Astrocyte of the cerebellum (primary cell): Measurements from ENCODE around the gene AZIN2.

Source experiments
- DNase-seq: peaks from one replicate; pipeline ENCODE4 v3.0.0-alpha.2; 2011; ENCODE audit warnings: low read depth
- H3K4me3 ChIP-seq: 2 replicates; pipeline ENCODE4 v1.5.1; 2011; ENCODE audit warnings: mild to moderate bottlenecking, low read depth, low read length, moderate library complexity
- in situ Hi-C: cut with HindIII; loops from 2 replicates; pipeline ENCODE4 v1.10.0; 2017; ENCODE audit warnings: low sequenced_read_pairs
- TF ChIP-seq, protein P1 (sequence below): IDR thresholded peaks from 2 replicates; pipeline ENCODE4 v1.5.1; 2012; ENCODE audit warnings: low read length, low read depth, moderate library complexity, mild to moderate bottlenecking; ENCODE audit errors: missing control alignments

AZIN2 gene

DNA sequence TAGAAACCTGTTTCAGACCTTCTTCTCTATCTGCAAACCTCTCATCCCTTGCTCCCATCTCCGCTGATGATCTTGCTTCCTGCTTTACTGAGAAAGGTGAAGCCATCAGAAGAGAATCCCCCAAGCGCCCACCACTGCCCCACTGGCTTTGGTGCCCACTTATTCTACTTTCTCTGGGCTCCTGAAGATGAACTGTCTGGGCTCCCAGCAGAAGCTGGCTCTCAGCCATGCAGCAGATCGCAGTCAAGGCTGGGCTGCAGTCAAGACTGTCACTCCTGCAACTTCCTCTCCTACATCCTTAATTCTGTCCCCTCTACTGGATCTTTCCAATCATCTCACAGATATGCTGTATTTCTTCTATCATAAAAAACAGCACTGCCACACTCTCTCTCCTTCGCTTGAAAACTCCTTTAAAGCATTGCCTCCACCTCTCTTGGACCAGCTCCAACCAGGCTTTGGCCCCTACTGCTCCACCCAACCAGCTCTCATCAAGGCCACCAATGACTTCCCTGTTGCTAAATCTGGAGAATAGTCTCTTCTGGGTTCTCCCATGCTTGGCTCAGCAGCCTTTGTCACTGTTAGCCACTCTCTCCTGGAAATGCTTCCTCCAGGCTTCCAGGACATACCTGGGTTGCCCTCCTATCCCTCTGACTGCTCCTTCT, 75.1 kb downstream of the AZIN2 start:
- TF ChIP-seq, protein P1, sequence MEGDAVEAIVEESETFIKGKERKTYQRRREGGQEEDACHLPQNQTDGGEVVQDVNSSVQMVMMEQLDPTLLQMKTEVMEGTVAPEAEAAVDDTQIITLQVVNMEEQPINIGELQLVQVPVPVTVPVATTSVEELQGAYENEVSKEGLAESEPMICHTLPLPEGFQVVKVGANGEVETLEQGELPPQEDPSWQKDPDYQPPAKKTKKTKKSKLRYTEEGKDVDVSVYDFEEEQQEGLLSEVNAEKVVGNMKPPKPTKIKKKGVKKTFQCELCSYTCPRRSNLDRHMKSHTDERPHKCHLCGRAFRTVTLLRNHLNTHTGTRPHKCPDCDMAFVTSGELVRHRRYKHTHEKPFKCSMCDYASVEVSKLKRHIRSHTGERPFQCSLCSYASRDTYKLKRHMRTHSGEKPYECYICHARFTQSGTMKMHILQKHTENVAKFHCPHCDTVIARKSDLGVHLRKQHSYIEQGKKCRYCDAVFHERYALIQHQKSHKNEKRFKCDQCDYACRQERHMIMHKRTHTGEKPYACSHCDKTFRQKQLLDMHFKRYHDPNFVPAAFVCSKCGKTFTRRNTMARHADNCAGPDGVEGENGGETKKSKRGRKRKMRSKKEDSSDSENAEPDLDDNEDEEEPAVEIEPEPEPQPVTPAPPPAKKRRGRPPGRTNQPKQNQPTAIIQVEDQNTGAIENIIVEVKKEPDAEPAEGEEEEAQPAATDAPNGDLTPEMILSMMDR: no peak
- H3K4me3 ChIP-seq: no peak overlapping the region
- in situ Hi-C loops: no loop called here
- no peak for DNase-seq

DNA sequence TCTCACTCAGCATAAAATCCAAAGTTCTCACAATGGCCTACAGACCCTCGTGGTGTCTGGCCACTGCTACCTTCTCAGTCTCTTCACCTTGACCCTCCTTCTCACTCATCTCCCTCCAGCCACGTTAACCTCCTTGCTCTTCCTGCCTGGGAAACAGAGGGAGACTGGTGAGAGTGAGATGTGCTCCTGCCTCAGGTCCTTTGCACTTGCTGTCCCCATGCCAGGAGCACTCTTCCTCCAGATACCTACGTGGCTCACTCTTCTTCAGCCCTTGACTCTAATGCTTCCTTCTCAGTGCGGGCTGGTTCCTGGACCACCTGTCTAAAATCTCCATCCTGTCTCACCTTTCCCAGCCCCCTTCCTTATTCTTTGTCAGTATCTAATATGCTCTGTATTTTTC, 76.2 kb downstream of the AZIN2 start:
- no peak overlapping the region for H3K4me3 ChIP-seq
- TF ChIP-seq, protein P1: no peak
- in situ Hi-C loops: no loop called here
- DNase-seq: no peak

DNA sequence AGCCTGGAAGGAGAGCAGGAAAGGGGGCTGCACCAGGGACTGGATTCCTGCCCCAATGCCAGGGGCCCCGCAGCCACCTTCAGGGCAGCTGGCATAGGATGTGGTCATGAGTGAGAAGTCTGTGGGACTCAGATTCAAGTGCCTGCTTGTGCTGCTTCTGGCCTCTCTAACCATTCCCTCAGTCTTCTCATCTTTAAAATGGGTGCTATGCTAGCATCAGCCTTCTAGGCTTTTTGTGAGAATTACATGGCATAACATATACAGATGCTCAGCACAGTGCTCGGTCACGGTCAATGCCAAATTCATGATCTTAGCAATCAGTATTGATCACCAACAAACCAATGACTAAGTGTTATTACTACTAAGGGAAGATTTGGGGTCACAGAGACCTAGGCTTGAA, 77.4 kb downstream of the AZIN2 start:
- DNase-seq: no peak
- TF ChIP-seq, protein P1: no peak
- H3K4me3 ChIP-seq: no peak overlapping the region
- in situ Hi-C loops: no loop called here

DNA sequence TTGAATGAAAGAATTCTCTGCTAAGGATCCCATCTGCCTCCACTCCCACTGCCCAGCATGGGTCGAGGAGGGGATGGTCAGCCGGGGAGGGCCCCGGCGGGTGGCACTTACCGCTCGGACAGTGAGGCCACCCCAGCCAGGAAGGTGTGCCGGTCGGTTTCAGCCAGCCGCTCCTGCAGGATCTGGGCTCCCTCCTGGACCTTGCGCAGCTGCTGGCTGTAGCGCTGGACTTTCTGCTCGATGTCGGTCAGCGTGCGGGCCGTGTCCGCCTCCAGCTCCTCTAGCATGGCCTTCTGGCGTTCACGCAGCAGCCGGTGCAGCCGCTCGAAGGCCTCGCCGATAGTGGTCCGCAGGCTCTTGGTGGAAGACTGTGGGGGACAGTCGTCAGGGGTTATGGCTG, 78.6 kb downstream of the AZIN2 start:
- H3K4me3 ChIP-seq: no peak overlapping the region
- DNase-seq: no peak
- in situ Hi-C loops: no loop called here
- TF ChIP-seq, protein P1: no peak

DNA sequence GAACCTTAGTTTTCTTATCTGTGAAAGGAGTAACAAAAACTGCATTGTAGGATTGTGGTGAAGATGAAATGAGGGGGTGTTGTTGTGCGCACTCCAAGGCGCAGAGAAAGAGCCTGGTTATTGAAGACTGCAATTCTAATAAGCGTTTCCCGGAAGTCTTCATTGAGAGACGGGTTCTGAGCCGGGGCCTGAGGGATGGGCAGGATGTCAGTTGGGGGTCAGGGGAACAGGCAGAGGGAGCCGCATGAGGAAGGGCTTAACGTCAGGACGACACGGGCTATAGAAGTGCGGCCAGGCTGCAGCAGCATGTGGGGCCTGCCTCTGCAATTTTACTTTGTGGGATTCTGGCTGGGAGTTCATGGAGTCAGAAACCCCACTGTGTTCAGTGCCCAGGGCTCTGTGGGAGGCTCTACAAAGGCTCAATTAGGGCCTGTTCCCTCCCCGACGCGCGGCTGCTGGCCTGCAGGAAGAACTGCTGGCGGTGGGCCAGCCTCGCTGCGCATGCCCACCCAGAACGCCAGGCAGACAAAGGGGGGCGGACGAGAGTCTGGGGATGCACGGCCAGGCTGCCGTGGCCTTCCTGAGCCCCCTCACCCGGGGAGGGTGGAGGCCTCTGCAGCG, 80.2 kb downstream of the AZIN2 start:
- TF ChIP-seq, protein P1: no peak
- H3K4me3 ChIP-seq: no peak overlapping the region
- peak; percentile 79 for DNase-seq
- in situ Hi-C loops: no loop called here

DNA sequence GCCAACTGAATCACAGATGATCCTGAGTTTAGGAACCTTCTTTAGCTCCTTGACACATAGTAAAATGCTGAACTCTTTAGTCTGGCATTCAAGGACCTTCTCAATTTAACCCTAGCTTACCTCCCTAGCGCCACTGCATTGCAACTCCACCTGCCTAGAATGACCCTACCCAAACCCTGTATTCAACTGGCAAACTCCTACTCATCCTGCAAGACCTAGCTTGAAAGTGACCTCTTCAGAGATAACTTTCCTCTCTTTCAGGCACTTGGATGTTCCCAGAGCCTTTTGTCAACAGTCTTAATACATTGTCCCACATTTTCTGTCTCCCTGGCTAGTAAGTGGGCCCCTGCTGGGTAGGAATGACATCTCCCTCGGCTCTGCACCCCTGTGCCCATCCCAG, 81.2 kb downstream of the AZIN2 start:
- H3K4me3 ChIP-seq: no peak overlapping the region
- in situ Hi-C loops: no loop called here
- no peak for DNase-seq
- TF ChIP-seq, protein P1: no peak
